Transverse colon (tissue), 4 donors: Measurements from ENCODE around the gene AIP.

Source experiments
- EP300 ChIP-seq: sonication (generic); formaldehyde crosslinking; IDR thresholded peaks from one replicate; pipeline ENCODE4 v1.6.1; 2017; ENCODE audit warnings: antibody characterized with exemption, low read depth
- POLR2A ChIP-seq: fragments of 450-650 bp; IDR thresholded peaks from one replicate; pipeline ENCODE4 v1.6.1; 2016; ENCODE audit warnings: antibody characterized with exemption, mild to moderate bottlenecking, moderate library complexity
- POLR2AphosphoS5 ChIP-seq, 3 donors: sonication (generic); formaldehyde crosslinking; IDR thresholded peaks; one replicate each; pipeline ENCODE4 v1.6.1; 2016; ENCODE audit warnings: antibody characterized with exemption in 3 of 3
- TF ChIP-seq, protein P1 (sequence below), 5 experiments: fragments of 200-600 bp in 3 of 5; fragments of 450-650 bp in 2 of 5; sonication (generic) in 3 of 5; IDR thresholded peaks; 1 replicate in 2 of 5; 2 replicates in 3 of 5; pipeline ENCODE4 v1.5.1; 2016 to 2017; ENCODE audit warnings: antibody characterized with exemption in 5 of 5, inconsistent platforms in 3 of 5, mild to moderate bottlenecking in 2 of 5, moderate library complexity in 1 of 5

GRCh38 chr11:67530282-67530592, 47.4 kb downstream of the AIP start:
- TF ChIP-seq, protein P1, sequence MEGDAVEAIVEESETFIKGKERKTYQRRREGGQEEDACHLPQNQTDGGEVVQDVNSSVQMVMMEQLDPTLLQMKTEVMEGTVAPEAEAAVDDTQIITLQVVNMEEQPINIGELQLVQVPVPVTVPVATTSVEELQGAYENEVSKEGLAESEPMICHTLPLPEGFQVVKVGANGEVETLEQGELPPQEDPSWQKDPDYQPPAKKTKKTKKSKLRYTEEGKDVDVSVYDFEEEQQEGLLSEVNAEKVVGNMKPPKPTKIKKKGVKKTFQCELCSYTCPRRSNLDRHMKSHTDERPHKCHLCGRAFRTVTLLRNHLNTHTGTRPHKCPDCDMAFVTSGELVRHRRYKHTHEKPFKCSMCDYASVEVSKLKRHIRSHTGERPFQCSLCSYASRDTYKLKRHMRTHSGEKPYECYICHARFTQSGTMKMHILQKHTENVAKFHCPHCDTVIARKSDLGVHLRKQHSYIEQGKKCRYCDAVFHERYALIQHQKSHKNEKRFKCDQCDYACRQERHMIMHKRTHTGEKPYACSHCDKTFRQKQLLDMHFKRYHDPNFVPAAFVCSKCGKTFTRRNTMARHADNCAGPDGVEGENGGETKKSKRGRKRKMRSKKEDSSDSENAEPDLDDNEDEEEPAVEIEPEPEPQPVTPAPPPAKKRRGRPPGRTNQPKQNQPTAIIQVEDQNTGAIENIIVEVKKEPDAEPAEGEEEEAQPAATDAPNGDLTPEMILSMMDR (IDR thresholded peaks at IDR 0.05): no peak
- TF ChIP-seq POLR2A (no peak), EP300 (no peak), POLR2AphosphoS5 (IDR thresholded peaks at IDR 0.05) (no peak)
